Naive thymus-derived CD8-positive, alpha-beta T cell (primary cell): Measurements from ENCODE around the gene NEUROD1. TPM values are rescaled to one million over a fixed set of nuclear protein-coding genes. Genes with fewer than 3 reads are reported as not detected.

Experiments
- ATAC-seq, 2 donors: fragments of 150-1000 bp; cut with Tn5 transposase in 1 of 2; sonication (Bioruptor Pico), chemical (Tn5 transposase) in 1 of 2; 1 replicate in 1 of 2; 2 replicates in 1 of 2; pipeline ENCODE4 v1.10.0; 2021; ENCODE audit warnings: mild to moderate bottlenecking in 2 of 2, moderate library complexity in 2 of 2
- POLR2A ChIA-PET: fragments of 350-600 bp; sonication (Branson Sonifier 250); formaldehyde crosslinking; loops from one replicate; lab custom pipeline; 2021; ENCODE audit warnings: antibody characterized with exemption; lab: Charles Lee
- DNase-seq, 10 donors: peaks; one replicate each; pipeline versions ENCODE4 v3.0.0 to v3.0.0-alpha.2; 2020 to 2022
- H3K27ac Mint-ChIP-seq, 10 donors: one replicate each; pipeline ENCODE4 v1.8.0; 2020 to 2022; ENCODE audit warnings: mild to moderate bottlenecking in 10 of 10, mixed read lengths in 10 of 10, moderate library complexity in 4 of 10, inconsistent platforms in 1 of 10
- H3K27me3 Mint-ChIP-seq, 5 donors: one replicate each; pipeline ENCODE4 v1.8.0; 2021 to 2022; ENCODE audit warnings: mixed read lengths in 5 of 5
- H3K36me3 Mint-ChIP-seq, 3 donors: one replicate each; pipeline ENCODE4 v1.8.0; 2020 to 2022; ENCODE audit warnings: mixed read lengths in 3 of 3, mild to moderate bottlenecking in 2 of 3, inconsistent platforms in 1 of 3
- H3K4me1 Mint-ChIP-seq, 4 donors: one replicate each; pipeline ENCODE4 v1.8.0; 2021 to 2022; ENCODE audit warnings: mixed read lengths in 4 of 4
- H3K4me3 Mint-ChIP-seq, 10 donors: one replicate each; pipeline ENCODE4 v1.8.0; 2020 to 2022; ENCODE audit warnings: mild to moderate bottlenecking in 10 of 10, mixed read lengths in 10 of 10, moderate library complexity in 6 of 10, inconsistent platforms in 1 of 10
- H3K9me3 Mint-ChIP-seq, 9 donors: one replicate each; pipeline ENCODE4 v1.8.0; 2020 to 2022; ENCODE audit warnings: mixed read lengths in 9 of 9, mild to moderate bottlenecking in 3 of 9, inconsistent platforms in 1 of 9, moderate library complexity in 1 of 9
- polyA plus RNA-seq, 3 donors: library from polyadenylated mRNA; unstranded; fragments of 300-500 nt; fragmentation: Illumina TruSeq; gene quantifications; one replicate each; pipeline ENCODE4 v1.2.3, GENCODE V29; 2021
- total RNA-seq, 8 experiments: library from RNA in 2 of 8; stranded (reverse) in 2 of 8; gene quantifications; one replicate each; pipeline ENCODE4 v1.2.3 and lab custom pipeline; 2021 to 2026

Gene NEUROD1
- total and polyA plus RNA-seq, 5 experiments from 2014 or later = not detected

DNA sequence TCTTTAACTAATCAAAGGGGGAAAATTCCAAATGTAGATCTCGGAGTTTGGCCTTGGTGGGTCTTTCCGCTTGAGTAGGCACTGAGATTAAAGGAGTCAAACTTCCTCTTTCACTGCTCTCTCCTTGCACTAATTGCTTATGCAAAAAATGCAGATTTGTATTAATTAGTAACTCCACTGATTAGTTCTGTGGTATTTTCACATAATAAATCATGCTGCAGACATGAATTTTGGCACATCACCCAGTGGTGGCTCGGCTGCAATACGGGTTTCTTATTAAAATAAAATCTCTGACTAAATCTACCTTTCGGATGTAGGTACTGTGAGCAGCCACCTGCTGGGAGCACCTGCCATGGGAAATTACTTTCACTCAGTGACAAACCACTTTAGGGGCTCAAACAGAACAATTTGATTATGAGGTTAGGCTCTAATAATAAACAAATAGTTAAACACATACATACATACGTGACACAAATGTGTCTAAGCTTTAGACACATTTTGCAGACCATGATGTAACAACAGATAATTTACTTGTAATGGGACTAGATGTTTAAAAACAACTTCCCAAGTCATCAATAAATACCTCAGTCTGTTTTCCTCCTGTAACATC lies 6.4 kb upstream of the NEUROD1 start:
- Mint-ChIP-seq H3K27me3 (peaks cover 44 to 87% (median 63%) of the 10 kb centered on the region in 5 donors), H3K9me3 (peaks cover 0 to 5% (median 0%) of the 10 kb centered on the region in 9 donors), H3K4me1 (peaks cover 22 to 34% (median 30%) of the 10 kb centered on the region in 4 donors), H3K36me3 (peaks cover 0 to 5% (median 2%) of the 10 kb centered on the region in 3 donors), H3K4me3 (no peak overlapping the region), H3K27ac (no peak overlapping the region)
- POLR2A ChIA-PET = no interaction called here
- DNase-seq = no peak
- no peak for ATAC-seq

GRCh38 chr2:181685150-181685688 lies 4.9 kb upstream of the NEUROD1 start:
- H3K36me3 Mint-ChIP-seq = peaks cover 0 to 5% (median 2%) of the 10 kb centered on the region in 3 donors
- peaks cover 52 to 92% (median 74%) of the 10 kb centered on the region in 5 donors for H3K27me3 Mint-ChIP-seq
- H3K4me1 Mint-ChIP-seq = peaks cover 30 to 48% (median 42%) of the 10 kb centered on the region in 4 donors
- ATAC-seq = no peak
- H3K9me3 Mint-ChIP-seq = peaks cover 0 to 6% (median 0%) of the 10 kb centered on the region in 9 donors
- no peak for DNase-seq
- POLR2A ChIA-PET = interaction anchor here (0.7 kb wide), 1 partner anchor 206 kb away, joined by 7 read pairs; no protein-coding TSS in a partner anchor
- peak overlapping the region in 5 of 10 donors; percentile 0 to 69 (median 50) for H3K4me3 Mint-ChIP-seq
- H3K27ac Mint-ChIP-seq = peak overlapping the region in 1 of 10 donors; percentile 54

- peaks cover 56 to 92% (median 75%) of the 10 kb centered on the region in 5 donors for H3K27me3 Mint-ChIP-seq
- no peak overlapping the region for H3K27ac Mint-ChIP-seq
- ATAC-seq (no peak), DNase-seq (no peak)
- peaks cover 30 to 49% (median 42%) of the 10 kb centered on the region in 4 donors for H3K4me1 Mint-ChIP-seq
- peaks cover 0 to 12% (median 0%) of the 10 kb centered on the region in 9 donors for H3K9me3 Mint-ChIP-seq
- peaks cover 0 to 12% (median 4%) of the 10 kb centered on the region in 3 donors for H3K36me3 Mint-ChIP-seq
- peak overlapping the region in 9 of 10 donors; percentile 0 to 69 (median 34) for H3K4me3 Mint-ChIP-seq
- POLR2A ChIA-PET = no interaction called here
These were observed 4.3 kb upstream of the NEUROD1 start for GRCh38 chr2:181684454-181685149.

- Mint-ChIP-seq H3K4me1 (peaks cover 33 to 52% (median 46%) of the 10 kb centered on the region in 4 donors), H3K36me3 (peaks cover 0 to 16% (median 9%) of the 10 kb centered on the region in 3 donors), H3K9me3 (peaks cover 0 to 20% (median 3%) of the 10 kb centered on the region in 9 donors), H3K4me3 (peak overlapping the region; percentile 53 to 85 (median 70)), H3K27ac (peak overlapping the region in 1 of 10 donors; percentile 40), H3K27me3 (peaks cover 64 to 92% (median 75%) of the 10 kb centered on the region in 5 donors)
- ATAC-seq (no peak), DNase-seq (no peak)
- POLR2A ChIA-PET = no interaction called here
These were observed 3.5 kb upstream of the NEUROD1 start for GRCh38 chr2:181683518-181684453.

- Mint-ChIP-seq H3K36me3 (peaks cover 0 to 21% (median 9%) of the 10 kb centered on the region in 3 donors), H3K4me3 (peak overlapping the region; percentile 43 to 85 (median 74)), H3K27me3 (peaks cover 69 to 97% (median 77%) of the 10 kb centered on the region in 5 donors), H3K27ac (peak overlapping the region in 1 of 10 donors; percentile 24), H3K9me3 (peaks cover 0 to 27% (median 11%) of the 10 kb centered on the region in 9 donors), H3K4me1 (peaks cover 36 to 59% (median 50%) of the 10 kb centered on the region in 4 donors)
- no peak for ATAC-seq
- POLR2A ChIA-PET = no interaction called here
- DNase-seq = no peak
These were observed 2.6 kb upstream of the NEUROD1 start for GRCh38 chr2:181682795-181683517.

DNA sequence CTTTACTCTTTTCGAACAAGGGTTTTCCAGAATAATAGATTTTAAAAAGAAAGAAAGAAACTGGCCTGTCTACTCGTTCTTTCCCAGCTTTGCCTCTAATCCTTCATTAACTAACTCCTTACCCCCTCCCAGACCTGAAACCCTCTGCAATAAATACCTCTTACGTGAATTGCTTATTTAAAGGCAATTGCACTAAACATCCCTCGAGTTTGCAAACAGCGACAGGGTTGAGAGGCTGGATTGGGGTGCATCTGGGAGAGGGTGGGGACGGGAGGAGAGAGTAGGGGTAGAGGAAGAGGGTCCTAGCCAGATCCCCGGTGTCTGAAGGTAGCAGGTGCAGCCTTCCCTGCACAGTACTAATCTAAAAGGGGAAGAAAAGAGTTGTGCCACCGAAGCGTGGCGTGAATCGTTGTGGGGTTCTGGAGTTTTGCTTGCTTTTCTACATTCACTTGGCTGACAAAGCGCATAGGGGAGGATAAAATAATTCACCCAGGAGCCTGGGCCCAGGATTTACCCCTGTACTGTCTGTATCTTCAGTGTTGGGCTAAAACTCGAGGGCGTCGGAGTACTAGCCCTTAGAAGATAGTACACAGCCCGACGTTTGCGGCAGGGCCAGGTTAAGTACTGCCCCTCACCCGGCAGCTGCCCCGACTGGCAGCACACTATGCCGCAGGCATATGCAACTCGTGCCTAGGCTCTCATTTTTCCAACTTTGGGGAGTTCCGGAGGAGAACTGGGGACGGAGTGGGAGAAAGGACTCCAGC lies 1.9 kb upstream of the NEUROD1 start:
- POLR2A ChIA-PET = no interaction called here
- ATAC-seq (no peak), DNase-seq (no peak)
- H3K4me1 Mint-ChIP-seq = peaks cover 36 to 63% (median 54%) of the 10 kb centered on the region in 4 donors
- H3K27me3 Mint-ChIP-seq = peaks cover 67 to 97% (median 77%) of the 10 kb centered on the region in 5 donors
- H3K27ac Mint-ChIP-seq = peak overlapping the region in 1 of 10 donors; percentile 26
- H3K4me3 Mint-ChIP-seq = peak overlapping the region; percentile 43 to 85 (median 71)
- peaks cover 0 to 21% (median 9%) of the 10 kb centered on the region in 3 donors for H3K36me3 Mint-ChIP-seq
- peaks cover 0 to 31% (median 16%) of the 10 kb centered on the region in 9 donors for H3K9me3 Mint-ChIP-seq

DNA sequence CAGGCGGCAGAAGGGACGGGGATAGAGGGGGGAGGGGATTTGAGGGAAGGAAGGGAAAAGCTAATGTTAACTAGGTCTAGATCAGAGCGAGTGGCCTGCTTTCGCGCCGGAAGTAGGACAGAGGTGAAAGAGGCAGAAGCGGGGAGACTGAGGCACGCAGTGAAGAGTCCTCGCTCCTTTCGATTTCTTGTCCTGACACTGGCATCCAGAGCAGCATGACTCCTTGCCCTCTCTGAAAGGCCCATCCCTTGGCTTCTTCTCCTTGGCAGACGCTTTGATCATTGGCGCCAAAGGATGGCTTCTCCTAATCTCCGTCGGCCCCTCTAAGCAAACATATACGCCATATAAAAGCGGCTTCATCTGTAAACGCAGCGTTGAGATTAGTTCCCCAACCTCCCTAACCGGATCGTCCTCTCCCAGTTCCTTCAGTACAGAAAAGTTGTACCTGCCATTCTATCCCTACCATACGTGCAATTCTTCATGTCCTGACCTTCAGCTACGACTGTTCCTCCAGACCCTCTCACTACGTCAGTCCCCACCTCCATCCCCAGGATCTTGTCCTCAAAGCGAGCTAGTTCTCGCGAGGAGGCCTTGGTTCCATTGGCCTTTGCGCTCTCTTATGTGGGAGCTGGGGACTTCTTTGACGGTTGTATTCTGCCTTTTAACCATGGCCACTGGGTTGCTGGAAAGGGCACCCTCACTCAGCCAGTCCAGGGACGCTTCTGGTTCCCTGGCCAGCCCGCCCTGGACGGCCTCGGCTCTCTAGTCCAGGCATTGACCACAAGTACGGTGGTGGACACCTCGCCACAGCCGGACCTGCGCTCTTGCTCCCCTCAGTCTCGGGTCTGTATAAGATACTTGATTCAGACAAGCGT lies 857 bp upstream of the NEUROD1 start:
- Mint-ChIP-seq H3K27me3 (peaks cover 66 to 97% (median 75%) of the 10 kb centered on the region in 5 donors), H3K27ac (no peak overlapping the region), H3K9me3 (peaks cover 0 to 31% (median 16%) of the 10 kb centered on the region in 9 donors), H3K36me3 (peaks cover 0 to 21% (median 9%) of the 10 kb centered on the region in 3 donors), H3K4me3 (peak overlapping the region; percentile 43 to 85 (median 68)), H3K4me1 (peaks cover 36 to 63% (median 54%) of the 10 kb centered on the region in 4 donors)
- POLR2A ChIA-PET = no interaction called here
- DNase-seq (no peak), ATAC-seq (no peak)

DNA sequence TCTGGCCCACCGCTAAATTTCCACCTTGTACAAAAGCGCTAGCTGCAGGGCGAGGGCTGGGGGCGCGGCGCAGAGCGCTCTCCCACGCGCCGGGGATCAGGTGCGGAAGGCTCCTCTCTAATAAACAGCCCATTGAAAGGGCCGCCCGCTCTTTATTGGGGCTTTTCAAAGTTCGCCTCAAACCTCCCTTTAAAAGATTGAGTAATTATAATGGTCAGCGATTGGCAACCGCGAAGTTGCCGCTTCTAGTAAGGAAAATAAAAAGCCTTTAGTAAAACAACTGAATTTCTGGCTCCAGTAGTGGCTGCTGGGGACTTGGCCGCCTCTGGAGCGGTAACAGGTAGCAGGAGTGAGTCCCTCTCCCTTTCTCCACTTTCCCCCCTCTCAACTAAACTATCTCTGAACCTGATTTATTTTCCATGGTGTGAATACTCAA lies 755 bp downstream of the NEUROD1 start:
- H3K9me3 Mint-ChIP-seq = peaks cover 0 to 26% (median 16%) of the 10 kb centered on the region in 9 donors
- DNase-seq = no peak
- H3K27me3 Mint-ChIP-seq = peaks cover 55 to 92% (median 69%) of the 10 kb centered on the region in 5 donors
- POLR2A ChIA-PET = no interaction called here
- H3K4me1 Mint-ChIP-seq = peaks cover 30 to 53% (median 45%) of the 10 kb centered on the region in 4 donors
- peak overlapping the region in 2 of 10 donors; percentile 16 to 40 for H3K4me3 Mint-ChIP-seq
- peaks cover 0 to 16% (median 7%) of the 10 kb centered on the region in 3 donors for H3K36me3 Mint-ChIP-seq
- no peak for ATAC-seq
- peak overlapping the region in 2 of 10 donors; percentile 3 to 41 for H3K27ac Mint-ChIP-seq

DNA sequence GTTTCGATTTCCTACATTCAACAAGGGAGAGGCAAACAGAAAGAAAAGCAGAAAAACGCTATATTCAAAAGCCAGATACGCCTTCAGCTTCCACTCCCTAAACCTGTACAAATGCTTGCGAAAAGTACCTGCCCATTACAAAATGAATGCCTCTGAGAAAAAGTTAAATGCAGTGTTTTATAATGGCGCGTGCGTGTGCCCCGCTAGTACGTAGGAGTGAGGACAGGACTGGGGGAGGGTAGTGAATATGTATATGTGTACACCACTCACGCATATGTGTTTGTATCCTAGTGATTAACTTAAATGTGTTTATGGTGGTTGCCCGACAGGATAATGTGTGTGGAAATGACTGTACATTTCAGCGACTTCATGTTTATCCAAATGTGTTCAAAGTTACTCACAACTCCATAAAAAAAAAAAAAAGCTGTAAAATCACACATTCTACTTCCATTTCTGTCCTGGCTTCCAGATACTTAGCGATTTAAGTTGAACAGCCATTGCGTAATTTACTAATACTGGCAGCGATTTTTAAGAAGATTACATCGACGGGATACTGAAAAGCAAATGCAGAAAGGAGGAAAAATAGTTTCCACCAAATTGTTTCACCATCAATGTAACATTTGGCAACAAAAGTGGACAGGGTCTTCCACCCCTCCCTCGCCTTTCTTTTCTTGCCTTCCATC lies 1.3 kb downstream of the NEUROD1 start:
- peaks cover 57 to 92% (median 65%) of the 10 kb centered on the region in 5 donors for H3K27me3 Mint-ChIP-seq
- H3K27ac Mint-ChIP-seq = peak overlapping the region in 4 of 10 donors; percentile 33 to 84 (median 56)
- H3K4me3 Mint-ChIP-seq = peak overlapping the region in 2 of 10 donors; percentile 2 to 30
- DNase-seq (no peak), ATAC-seq (no peak)
- H3K9me3 Mint-ChIP-seq = peaks cover 0 to 26% (median 16%) of the 10 kb centered on the region in 9 donors
- H3K4me1 Mint-ChIP-seq = peaks cover 30 to 49% (median 43%) of the 10 kb centered on the region in 4 donors
- H3K36me3 Mint-ChIP-seq = peaks cover 0 to 16% (median 7%) of the 10 kb centered on the region in 3 donors
- POLR2A ChIA-PET = no interaction called here
